Mucosa of rectum (tissue), 2 donors: ENCODE measurements around the gene LRFN2.

ENCODE experiments used
- H3K27ac ChIP-seq, 2 donors: one replicate each; pipeline ENCODE4 v1.7.0; 2013; ENCODE audit warnings: inconsistent platforms in 2 of 2, low read depth in 2 of 2, low read length in 2 of 2
- H3K27me3 ChIP-seq, 2 donors: one replicate each; pipeline ENCODE4 v1.7.0; 2013; ENCODE audit warnings: low read length in 2 of 2; ENCODE audit not compliant: control insufficient read depth in 2 of 2, insufficient read depth in 2 of 2
- H3K36me3 ChIP-seq, 2 donors: one replicate each; pipeline ENCODE4 v1.7.0; 2013; ENCODE audit warnings: low read length in 2 of 2; ENCODE audit not compliant: control insufficient read depth in 2 of 2, insufficient read depth in 2 of 2
- H3K4me1 ChIP-seq, 2 donors: one replicate each; pipeline ENCODE4 v1.7.0; 2013; ENCODE audit warnings: low read length in 2 of 2, mild to moderate bottlenecking in 1 of 2; ENCODE audit not compliant: control insufficient read depth in 2 of 2, insufficient read depth in 2 of 2
- H3K4me3 ChIP-seq, 2 donors: one replicate each; pipeline ENCODE4 v1.7.0; 2013; ENCODE audit warnings: low read length in 2 of 2
- H3K9ac ChIP-seq, 2 donors: one replicate each; pipeline ENCODE4 v1.7.0; 2013; ENCODE audit warnings: low read length in 2 of 2, low read depth in 1 of 2, mild to moderate bottlenecking in 1 of 2
- H3K9me3 ChIP-seq, 2 donors: one replicate each; pipeline ENCODE4 v1.7.0; 2013; ENCODE audit warnings: low read length in 2 of 2; ENCODE audit not compliant: control insufficient read depth in 2 of 2
- donor health status: healthy.
- donor health status: Normal muscosa, but diverticular disease.

Gene LRFN2

DNA sequence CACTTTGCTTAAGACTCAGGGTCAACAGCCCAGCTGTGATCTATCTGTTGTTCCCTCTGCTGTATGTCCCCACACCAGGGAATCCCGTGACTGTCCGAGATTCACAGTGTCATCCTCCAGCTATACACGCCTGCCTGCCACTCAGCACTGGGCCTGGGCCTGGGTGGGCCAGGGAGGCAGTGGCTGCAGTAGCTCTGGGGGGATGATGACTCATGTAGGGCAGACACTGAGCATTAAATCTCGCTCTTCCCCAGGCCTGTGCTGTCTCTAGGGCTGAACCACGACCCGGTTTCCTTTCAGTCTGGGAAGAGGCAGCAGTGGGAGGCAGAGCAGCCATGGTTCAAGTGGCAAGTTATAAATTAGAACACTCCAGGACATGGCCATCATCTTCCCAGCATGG, 173.9 kb downstream of the LRFN2 start:
- H3K9ac ChIP-seq, result no peak overlapping the region
- H3K27ac ChIP-seq, result no peak overlapping the region

DNA sequence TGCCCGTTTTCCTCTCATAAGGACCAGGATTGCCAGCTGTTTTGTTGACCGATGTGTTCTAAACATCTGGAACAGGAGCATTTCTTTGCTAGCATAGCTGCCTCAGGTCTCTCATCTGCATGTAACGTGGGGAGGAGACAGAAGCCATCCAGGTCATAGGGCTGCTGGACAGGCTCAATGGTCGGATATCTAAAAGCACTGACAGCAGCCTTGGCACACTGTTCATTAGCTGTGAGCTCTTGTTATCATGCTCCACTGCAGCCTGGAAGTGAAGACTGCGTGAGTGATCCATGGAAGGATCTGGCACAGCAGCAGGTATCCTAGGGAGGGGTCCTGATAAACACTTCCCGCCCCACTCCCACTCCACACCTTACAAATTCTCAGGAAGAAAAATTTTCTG, 175.3 kb downstream of the LRFN2 start:
- Histone ChIP-seq H3K4me1 (no peaks in the 10 kb centered on the region), H3K27ac (no peak overlapping the region), H3K9ac (no peak overlapping the region), H3K36me3 (no peaks in the 10 kb centered on the region), H3K4me3 (no peak overlapping the region), H3K9me3 (no peaks in the 10 kb centered on the region), H3K27me3 (no peaks in the 10 kb centered on the region)

More for the DNA sequence above, 173.9 kb downstream of the LRFN2 start:
- Histone ChIP-seq H3K27me3 (no peaks in the 10 kb centered on the region), H3K4me3 (no peak overlapping the region), H3K9me3 (no peaks in the 10 kb centered on the region), H3K4me1 (no peaks in the 10 kb centered on the region), H3K36me3 (no peaks in the 10 kb centered on the region)

- Histone ChIP-seq H3K4me3 (no peak overlapping the region), H3K9ac (no peak overlapping the region), H3K27me3 (no peaks in the 10 kb centered on the region), H3K9me3 (no peaks in the 10 kb centered on the region), H3K36me3 (no peaks in the 10 kb centered on the region), H3K27ac (no peak overlapping the region), H3K4me1 (no peaks in the 10 kb centered on the region)
Measured at GRCh38 chr6:40410821-40411220, 176.3 kb downstream of the LRFN2 start.

DNA sequence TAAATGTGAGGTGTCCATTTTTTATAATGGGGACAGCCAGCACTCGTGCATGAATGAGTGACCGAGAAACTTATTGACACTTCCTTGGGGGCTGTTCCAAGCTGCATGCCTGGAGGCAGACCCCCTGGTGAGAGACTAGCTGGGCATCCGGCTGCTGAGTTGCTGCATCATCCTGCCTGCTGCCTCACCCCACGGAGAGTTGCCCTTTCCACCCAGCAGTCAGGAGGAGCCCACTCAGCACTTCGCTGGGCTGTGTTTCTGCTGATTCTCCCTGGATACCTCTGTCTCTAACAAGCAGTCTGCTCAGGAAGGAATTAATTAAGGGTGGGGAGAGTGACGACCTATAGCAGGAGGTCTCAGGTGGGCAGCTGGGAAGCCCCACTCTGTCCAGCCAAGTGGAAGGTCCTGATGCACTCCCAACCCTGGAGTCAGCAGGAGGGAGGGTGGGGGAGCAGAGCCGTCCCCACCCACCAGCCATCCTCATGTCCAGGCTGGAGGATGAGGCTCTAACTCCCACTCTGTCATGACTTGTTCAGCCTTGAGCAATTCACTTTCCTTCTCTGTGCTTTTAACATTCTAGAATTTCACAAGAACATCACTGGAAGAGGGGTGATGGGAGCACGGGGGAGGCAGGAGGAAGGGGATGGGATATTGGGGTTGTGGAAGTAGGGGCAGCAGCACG, 177.3 kb downstream of the LRFN2 start:
- H3K9ac ChIP-seq, result no peak overlapping the region
- H3K4me3 ChIP-seq, result no peak overlapping the region
- no peak overlapping the region for H3K27ac ChIP-seq
- H3K36me3 ChIP-seq, result no peaks in the 10 kb centered on the region
- H3K27me3 ChIP-seq, result no peaks in the 10 kb centered on the region
- no peaks in the 10 kb centered on the region for H3K4me1 ChIP-seq
- no peaks in the 10 kb centered on the region for H3K9me3 ChIP-seq

DNA sequence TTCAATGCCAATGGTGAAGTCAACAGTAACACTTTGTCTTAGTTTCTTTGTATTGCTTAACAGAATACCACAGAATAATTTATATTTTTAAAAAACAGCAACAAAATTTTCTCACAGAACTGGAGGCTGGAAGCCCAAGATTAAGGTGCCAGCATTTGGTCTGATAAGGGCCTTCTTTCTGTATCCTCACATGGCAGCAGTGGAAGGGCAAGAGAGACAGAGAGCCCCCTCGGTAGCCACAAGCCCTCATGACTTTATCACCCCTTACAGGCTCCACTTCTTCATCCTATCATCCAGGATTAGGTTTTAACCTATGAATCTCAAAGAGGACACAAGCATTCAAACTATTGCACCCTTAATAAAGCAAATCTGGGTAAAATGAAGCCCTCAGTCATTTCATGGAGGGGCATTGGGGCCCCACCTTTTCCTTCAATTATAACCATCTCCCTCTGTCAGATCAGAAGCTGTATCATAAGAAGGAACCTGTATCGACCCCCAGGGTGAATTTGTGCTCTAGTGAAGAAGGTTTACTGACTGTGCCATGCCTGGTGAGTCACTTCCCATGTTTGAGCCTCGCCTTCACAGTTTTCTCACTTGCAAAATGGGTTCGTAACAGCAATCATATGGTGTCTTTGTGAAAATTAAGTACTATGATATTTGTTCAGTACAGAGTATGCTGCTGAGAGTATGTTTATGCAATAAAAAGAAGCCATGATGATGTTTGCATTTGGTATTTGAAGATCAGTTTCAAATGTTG, 178.2 kb downstream of the LRFN2 start:
- H3K4me1 ChIP-seq, result no peaks in the 10 kb centered on the region

GRCh38 chr6:40407239-40407638, 179.9 kb downstream of the LRFN2 start:
- H3K36me3 ChIP-seq, result no peaks in the 10 kb centered on the region
- H3K9me3 ChIP-seq, result no peaks in the 10 kb centered on the region
- H3K9ac ChIP-seq, result no peak overlapping the region
- no peak overlapping the region for H3K27ac ChIP-seq
- no peaks in the 10 kb centered on the region for H3K4me1 ChIP-seq
- no peaks in the 10 kb centered on the region for H3K27me3 ChIP-seq
- H3K4me3 ChIP-seq, result no peak overlapping the region

More for the DNA sequence above, 178.2 kb downstream of the LRFN2 start:
- H3K27me3 ChIP-seq, result no peaks in the 10 kb centered on the region
- no peak overlapping the region for H3K4me3 ChIP-seq
- no peak overlapping the region for H3K9ac ChIP-seq
- no peaks in the 10 kb centered on the region for H3K9me3 ChIP-seq
- no peaks in the 10 kb centered on the region for H3K36me3 ChIP-seq
- H3K27ac ChIP-seq, result no peak overlapping the region

DNA sequence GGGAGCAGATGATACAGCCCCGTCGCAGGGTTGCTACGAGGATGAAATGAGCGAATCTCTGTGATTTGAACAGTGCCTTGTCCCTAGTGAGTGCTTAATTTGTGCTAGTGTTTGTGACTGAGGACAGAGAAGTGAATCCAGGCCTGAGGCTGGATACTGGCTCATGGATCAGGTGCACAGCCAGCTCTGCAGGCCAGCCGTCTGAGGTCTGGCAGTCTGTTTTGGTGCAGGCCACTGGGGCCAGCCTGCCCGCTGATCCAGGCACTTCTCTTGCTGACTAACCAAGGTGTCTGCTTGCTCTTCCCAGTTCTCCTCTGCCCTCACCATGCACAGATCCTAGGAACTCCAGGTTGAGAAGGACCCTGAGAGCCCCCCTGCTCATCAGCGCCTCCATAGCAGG, 181.0 kb downstream of the LRFN2 start:
- no peaks in the 10 kb centered on the region for H3K4me1 ChIP-seq
- no peak overlapping the region for H3K9ac ChIP-seq
- H3K27ac ChIP-seq, result no peak overlapping the region
- H3K9me3 ChIP-seq, result no peaks in the 10 kb centered on the region
- no peak overlapping the region for H3K4me3 ChIP-seq
- H3K27me3 ChIP-seq, result no peaks in the 10 kb centered on the region
- no peaks in the 10 kb centered on the region for H3K36me3 ChIP-seq

- no peaks in the 10 kb centered on the region for H3K27me3 ChIP-seq
- H3K9ac ChIP-seq, result no peak overlapping the region
- H3K4me1 ChIP-seq, result no peaks in the 10 kb centered on the region
- no peak overlapping the region for H3K27ac ChIP-seq
- H3K36me3 ChIP-seq, result no peaks in the 10 kb centered on the region
- H3K9me3 ChIP-seq, result no peaks in the 10 kb centered on the region
- H3K4me3 ChIP-seq, result no peak overlapping the region
Measured at GRCh38 chr6:40400738-40401137, 186.4 kb downstream of the LRFN2 start.

DNA sequence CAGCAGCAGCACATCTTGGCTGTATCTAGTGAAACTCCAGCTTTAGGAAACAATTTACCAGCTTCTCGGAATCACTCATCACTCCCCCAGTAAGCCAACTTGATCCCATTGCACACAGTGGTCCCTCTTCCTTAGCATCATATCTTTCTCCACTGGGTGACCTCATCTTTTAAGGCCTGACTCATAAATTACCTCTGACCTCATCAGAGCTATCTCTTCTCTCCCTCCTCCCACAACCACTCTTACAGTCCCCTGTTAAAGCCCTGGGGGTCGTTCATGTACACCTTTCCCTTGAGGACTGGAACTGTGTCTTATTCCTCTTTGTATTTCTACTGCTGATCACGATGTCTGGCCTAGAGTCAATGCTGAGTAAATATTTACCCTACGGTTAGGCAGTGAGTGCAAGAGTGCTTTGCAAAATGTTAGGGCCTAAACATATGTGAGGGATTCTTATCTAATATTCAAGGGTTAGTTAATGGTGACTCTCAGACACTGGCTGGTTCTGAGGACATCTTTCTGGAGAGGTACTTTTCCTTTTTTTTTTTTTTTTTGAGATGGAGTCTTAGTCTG, 187.2 kb downstream of the LRFN2 start:
- Histone ChIP-seq H3K9me3 (no peaks in the 10 kb centered on the region), H3K27ac (no peak overlapping the region), H3K36me3 (no peaks in the 10 kb centered on the region), H3K4me3 (no peak overlapping the region), H3K4me1 (no peaks in the 10 kb centered on the region), H3K27me3 (no peaks in the 10 kb centered on the region), H3K9ac (no peak overlapping the region)

DNA sequence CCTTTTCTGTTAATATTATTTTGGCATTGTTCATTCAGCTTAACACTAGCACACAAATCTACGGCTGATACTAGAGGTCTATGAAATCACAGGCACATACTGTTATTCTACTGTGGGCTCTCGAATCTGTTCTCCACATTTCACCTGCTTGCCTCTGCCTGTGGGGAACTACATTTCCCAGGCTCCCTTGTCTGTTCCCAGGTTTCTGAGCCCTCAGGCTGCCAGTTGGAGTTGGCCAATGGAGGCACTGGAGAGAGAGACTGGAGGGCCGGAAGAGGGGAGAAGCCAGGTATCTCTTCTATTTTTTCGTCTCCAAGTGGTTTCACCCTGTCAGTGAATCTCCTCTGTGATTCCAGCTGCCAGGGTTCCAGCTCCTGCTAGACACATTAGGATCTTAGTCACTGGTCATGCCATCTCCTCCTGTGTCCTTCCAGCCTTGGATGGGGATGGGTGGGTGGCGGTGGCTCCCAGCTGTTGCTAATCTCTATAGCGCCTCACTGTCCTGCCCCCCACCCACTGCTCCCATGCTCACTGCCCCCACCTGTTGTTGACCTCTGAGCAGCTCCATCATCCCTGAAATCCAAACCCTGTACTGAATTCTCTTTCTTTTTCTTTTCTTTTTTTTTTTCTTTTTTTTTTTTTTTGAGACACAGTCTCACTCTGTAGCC, 188.2 kb downstream of the LRFN2 start:
- H3K4me3 ChIP-seq, result no peak overlapping the region
- H3K9me3 ChIP-seq, result no peaks in the 10 kb centered on the region
- no peaks in the 10 kb centered on the region for H3K4me1 ChIP-seq
- no peak overlapping the region for H3K9ac ChIP-seq
- H3K27ac ChIP-seq, result no peak overlapping the region
- H3K27me3 ChIP-seq, result no peaks in the 10 kb centered on the region
- no peaks in the 10 kb centered on the region for H3K36me3 ChIP-seq
